HG03432 (cell line): ENCODE data around the gene CAPN12.
A peak's percentile ranks its signal among the peaks of the same experiment; 100 is the strongest.

ENCODE experiments used
- ATAC-seq: cut with Tn5 transposase; IDR thresholded peaks from one replicate; pipeline ENCODE4 v1.9.1; 2021; ENCODE audit warnings: mild to moderate bottlenecking, moderate library complexity; ENCODE audit not compliant: unreplicated experiment

The CAPN12 gene

GRCh38 chr19:38739440-38740256 is 4.6 kb downstream of the CAPN12 start:
- ATAC-seq = no peak

- no peak for ATAC-seq
Observed at GRCh38 chr19:38737921-38738737, 6.1 kb downstream of the CAPN12 start.

GRCh38 chr19:38737281-38737865 is 6.9 kb downstream of the CAPN12 start:
- ATAC-seq = no peak

- no peak for ATAC-seq
Observed at GRCh38 chr19:38736413-38737280, 7.6 kb downstream of the CAPN12 start.

GRCh38 chr19:38736036-38736412 is 8.2 kb downstream of the CAPN12 start:
- peak; percentile 26 for ATAC-seq

- ATAC-seq = no peak
Observed at GRCh38 chr19:38735257-38735686, 9.0 kb downstream of the CAPN12 start.

- ATAC-seq = peak; percentile 31
Observed at GRCh38 chr19:38734426-38735256, 9.6 kb downstream of the CAPN12 start.

GRCh38 chr19:38734176-38734425 is 10.2 kb downstream of the CAPN12 start:
- no peak for ATAC-seq

- no peak for ATAC-seq
Observed at GRCh38 chr19:38733493-38734175, 10.6 kb downstream of the CAPN12 start.

- ATAC-seq = no peak
Observed at GRCh38 chr19:38733241-38733492, 11.1 kb downstream of the CAPN12 start.

- no peak for ATAC-seq
Observed at GRCh38 chr19:38731654-38732301, 12.5 kb downstream of the CAPN12 start.

- ATAC-seq = no peak
Observed at GRCh38 chr19:38730731-38731589, 13.3 kb downstream of the CAPN12 start.

GRCh38 chr19:38730470-38730730 is 13.9 kb downstream of the CAPN12 start:
- ATAC-seq = no peak

GRCh38 chr19:38729653-38730469 is 14.4 kb downstream of the CAPN12 start:
- no peak for ATAC-seq

- no peak for ATAC-seq
Observed at GRCh38 chr19:38728752-38729541, 15.3 kb downstream of the CAPN12 start.

GRCh38 chr19:38727868-38728660 is 16.2 kb downstream of the CAPN12 start:
- no peak for ATAC-seq
